Coronary artery (tissue), 2 donors: ENCODE measurements around the gene COQ7.

Source experiments
- DNase-seq: peaks from one replicate; pipeline ENCODE4 v3.0.0-alpha.2; 2017; ENCODE audit warnings: low spot score
- H3K27ac ChIP-seq, 2 donors: fragments of 200-600 bp; sonication (generic); one replicate each; pipeline ENCODE4 v1.5.1; 2016 to 2019
- H3K4me3 ChIP-seq: fragments of 200-600 bp; sonication (generic); 2 replicates; pipeline ENCODE4 v1.5.1; 2016; ENCODE audit warnings: mild to moderate bottlenecking, moderate library complexity
- CTCF ChIP-seq: fragments of 200-600 bp; sonication (generic); IDR thresholded peaks from one replicate; pipeline ENCODE4 v1.5.1; 2019; ENCODE audit warnings: antibody characterized with exemption

The COQ7 gene

GRCh38 chr16:19085679-19086200 is 18.3 kb downstream of the COQ7 start:
- TF ChIP-seq CTCF, result no peak
- DNase-seq, result no peak
- H3K27ac ChIP-seq, result no peak overlapping the region
- no peak overlapping the region for H3K4me3 ChIP-seq

- H3K4me3 ChIP-seq, result peak overlapping the region; percentile 69
- H3K27ac ChIP-seq, result no peak overlapping the region
- TF ChIP-seq CTCF, result peak; percentile 99
- DNase-seq, result peak; percentile 91
Measured at GRCh38 chr16:19086322-19087199, 19.1 kb downstream of the COQ7 start.

GRCh38 chr16:19088341-19088916 is 21.0 kb downstream of the COQ7 start:
- Histone ChIP-seq H3K4me3 (no peak overlapping the region), H3K27ac (no peak overlapping the region)
- no peak for TF ChIP-seq CTCF
- DNase-seq, result no peak

- no peak overlapping the region for H3K4me3 ChIP-seq
- no peak overlapping the region for H3K27ac ChIP-seq
- TF ChIP-seq CTCF, result no peak
- no peak for DNase-seq
Measured at GRCh38 chr16:19089410-19089955, 22.1 kb downstream of the COQ7 start.

GRCh38 chr16:19090916-19091315 is 23.5 kb downstream of the COQ7 start:
- TF ChIP-seq CTCF, result no peak
- DNase-seq, result peak; percentile 29
- H3K4me3 ChIP-seq, result no peak overlapping the region
- no peak overlapping the region for H3K27ac ChIP-seq

- DNase-seq, result no peak
- no peak overlapping the region for H3K4me3 ChIP-seq
- TF ChIP-seq CTCF, result no peak
- no peak overlapping the region for H3K27ac ChIP-seq
Measured at GRCh38 chr16:19092653-19093410, 25.4 kb downstream of the COQ7 start.
